Measurements from ENCODE around the gene CCBE1.
"Not testable (repeated sequence)": the region's sequence is repeated elsewhere in the genome, so short reads cannot be mapped to it uniquely, and the experiment has no call there.

Gene CCBE1

GRCh38 chr18:59697236-59697932, at the start of gene CCBE1:
CCBE1 (minus strand) TSS chr18:59697423.
- no peak for DNase-seq (ENCODE audit: low read depth)

- no peak for DNase-seq (ENCODE audit: low read depth)
These were observed 47.1 kb upstream of the CCBE1 start for GRCh38 chr18:59744271-59744721.

GRCh38 chr18:59743566-59743965, 46.3 kb upstream of the CCBE1 start:
- no peak for DNase-seq (ENCODE audit: low read depth)

GRCh38 chr18:59742325-59743111, 45.3 kb upstream of the CCBE1 start:
- DNase-seq (ENCODE audit: low read depth) = no peak

GRCh38 chr18:59740141-59740540, 42.9 kb upstream of the CCBE1 start:
- DNase-seq (ENCODE audit: low read depth) = no peak

GRCh38 chr18:59737776-59738300, 40.6 kb upstream of the CCBE1 start:
- no peak for DNase-seq (ENCODE audit: low read depth)

GRCh38 chr18:59737335-59737734, 40.1 kb upstream of the CCBE1 start:
- not testable (repeated sequence) for DNase-seq (ENCODE audit: low read depth)

- no peak for DNase-seq (ENCODE audit: low read depth)
These were observed 38.8 kb upstream of the CCBE1 start for GRCh38 chr18:59736061-59736460.

GRCh38 chr18:59735269-59735860, 38.1 kb upstream of the CCBE1 start:
- DNase-seq (ENCODE audit: low read depth) = no peak

GRCh38 chr18:59733421-59733820, 36.2 kb upstream of the CCBE1 start:
- no peak for DNase-seq (ENCODE audit: low read depth)

GRCh38 chr18:59730896-59731295, 33.7 kb upstream of the CCBE1 start:
- no peak for DNase-seq (ENCODE audit: low read depth)

GRCh38 chr18:59729781-59730180, 32.6 kb upstream of the CCBE1 start:
- DNase-seq (ENCODE audit: low read depth) = no peak

GRCh38 chr18:59728816-59729215, 31.6 kb upstream of the CCBE1 start:
- DNase-seq (ENCODE audit: low read depth) = no peak

GRCh38 chr18:59725142-59725541, 27.9 kb upstream of the CCBE1 start:
- no peak for DNase-seq (ENCODE audit: low read depth)

- DNase-seq (ENCODE audit: low read depth) = no peak
These were observed 26.9 kb upstream of the CCBE1 start for GRCh38 chr18:59724103-59724502.

GRCh38 chr18:59721931-59722330, 24.7 kb upstream of the CCBE1 start:
- no peak for DNase-seq (ENCODE audit: low read depth)

- no peak for DNase-seq (ENCODE audit: low read depth)
These were observed 24.0 kb upstream of the CCBE1 start for GRCh38 chr18:59721211-59721610.

GRCh38 chr18:59719544-59720181, 22.4 kb upstream of the CCBE1 start:
- no peak for DNase-seq (ENCODE audit: low read depth)

- DNase-seq (ENCODE audit: low read depth) = no peak
These were observed 21.4 kb upstream of the CCBE1 start for GRCh38 chr18:59718464-59719157.

- DNase-seq (ENCODE audit: low read depth) = no peak
These were observed 20.9 kb upstream of the CCBE1 start for GRCh38 chr18:59718108-59718463.

GRCh38 chr18:59717291-59717690, 20.1 kb upstream of the CCBE1 start:
- no peak for DNase-seq (ENCODE audit: low read depth)

GRCh38 chr18:59715966-59716369, 18.7 kb upstream of the CCBE1 start:
- no peak for DNase-seq (ENCODE audit: low read depth)
